Neural crest cell (in vitro differentiated cells): ENCODE results near the gene RAB40A. TPM values are rescaled to one million over a fixed set of nuclear protein-coding genes. Genes with fewer than 3 reads are reported as not detected.

Experiments
- DNase-seq: peaks from one replicate; pipeline ENCODE4 v3.0.0; 2021; ENCODE audit warnings: low read depth, mixed read lengths, low spot score
- H3K27ac Mint-ChIP-seq: one replicate; pipeline ENCODE4 v1.8.0; 2021; ENCODE audit warnings: mild to moderate bottlenecking, mixed read lengths; ENCODE audit not compliant: unreplicated experiment
- H3K27me3 Mint-ChIP-seq: 2 replicates; pipeline ENCODE4 v1.8.0; 2021; ENCODE audit warnings: low read depth, mild to moderate bottlenecking, mixed read lengths
- H3K36me3 Mint-ChIP-seq: 2 replicates; pipeline ENCODE4 v1.8.0; 2021; ENCODE audit warnings: low read depth, mild to moderate bottlenecking, mixed read lengths
- H3K4me1 Mint-ChIP-seq: 2 replicates; pipeline ENCODE4 v1.8.0; 2021; ENCODE audit warnings: mixed read lengths
- H3K4me3 Mint-ChIP-seq: one replicate; pipeline ENCODE4 v1.8.0; 2021; ENCODE audit warnings: mild to moderate bottlenecking, mixed read lengths
- H3K9me3 Mint-ChIP-seq: 2 replicates; pipeline ENCODE4 v1.8.0; 2021; ENCODE audit warnings: mixed read lengths
- CTCF ChIP-seq: fragments of 200-600 bp; sonication (generic); conservative IDR thresholded peaks from 2 replicates; pipeline ENCODE4 v1.5.0; 2021; ENCODE audit warnings: antibody characterized with exemption, mild to moderate bottlenecking
- total RNA-seq: library from RNA; stranded (reverse); gene quantifications from 2 replicates; pipeline ENCODE4 v1.2.1, GENCODE V29; 2021

The RAB40A gene
- total RNA-seq, 1 donor from 2014 or later: 0.70 TPM

DNA sequence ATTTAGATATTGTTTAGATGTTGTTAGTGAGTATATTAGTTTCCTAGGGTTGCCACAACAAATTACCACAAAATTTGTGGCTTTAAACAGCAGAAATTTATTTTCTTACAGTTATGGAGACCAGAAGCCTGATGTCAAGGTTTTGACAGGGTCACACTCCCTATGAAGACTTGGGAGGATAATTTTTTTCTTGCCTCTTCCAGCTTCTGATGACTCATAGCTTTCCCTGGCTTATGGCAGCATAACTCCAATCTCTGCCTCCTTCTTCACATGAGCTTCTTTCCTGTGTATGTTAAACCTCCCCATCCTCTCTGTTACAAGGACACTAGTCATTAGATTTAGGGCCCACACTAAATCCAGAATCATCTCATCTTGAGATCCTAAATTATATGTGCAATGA is 20.9 kb upstream of the RAB40A start:
- no peak for DNase-seq
- H3K36me3 Mint-ChIP-seq: no peaks in the 10 kb centered on the region
- H3K9me3 Mint-ChIP-seq: no peaks in the 10 kb centered on the region
- H3K27ac Mint-ChIP-seq: no peak overlapping the region
- no peak overlapping the region for H3K4me3 Mint-ChIP-seq
- H3K4me1 Mint-ChIP-seq: no peaks in the 10 kb centered on the region
- TF ChIP-seq CTCF: no peak
- H3K27me3 Mint-ChIP-seq: no peaks in the 10 kb centered on the region

GRCh38 chrX:103539695-103540094 is 20.4 kb upstream of the RAB40A start:
- no peaks in the 10 kb centered on the region for H3K36me3 Mint-ChIP-seq
- no peak for TF ChIP-seq CTCF
- H3K4me3 Mint-ChIP-seq: no peak overlapping the region
- no peaks in the 10 kb centered on the region for H3K27me3 Mint-ChIP-seq
- no peaks in the 10 kb centered on the region for H3K9me3 Mint-ChIP-seq
- no peak overlapping the region for H3K27ac Mint-ChIP-seq
- H3K4me1 Mint-ChIP-seq: no peaks in the 10 kb centered on the region
- DNase-seq: no peak

DNA sequence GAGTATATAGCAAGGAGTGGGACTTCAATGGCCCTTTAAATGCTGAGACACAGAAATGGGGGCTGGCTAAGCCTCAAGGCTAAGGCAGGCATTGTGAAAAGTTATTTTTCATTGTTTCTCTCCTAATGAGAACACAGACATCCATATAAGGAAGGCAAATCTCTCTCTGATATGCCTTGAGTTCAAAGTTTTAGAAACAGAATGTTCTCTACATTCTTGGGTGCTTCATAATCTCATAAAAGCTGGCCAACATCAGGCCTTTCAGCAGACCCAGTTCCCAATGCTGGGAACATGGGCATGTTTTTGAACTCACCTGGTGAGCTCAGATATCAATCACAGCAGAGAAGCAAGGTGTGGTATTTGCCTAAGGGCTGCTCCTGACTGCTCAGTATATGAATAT is 19.4 kb upstream of the RAB40A start:
- DNase-seq: no peak
- no peaks in the 10 kb centered on the region for H3K36me3 Mint-ChIP-seq
- H3K27ac Mint-ChIP-seq: no peak overlapping the region
- H3K27me3 Mint-ChIP-seq: no peaks in the 10 kb centered on the region
- TF ChIP-seq CTCF: no peak
- H3K9me3 Mint-ChIP-seq: no peaks in the 10 kb centered on the region
- H3K4me3 Mint-ChIP-seq: no peak overlapping the region
- peaks cover 3% of the 10 kb centered on the region for H3K4me1 Mint-ChIP-seq

DNA sequence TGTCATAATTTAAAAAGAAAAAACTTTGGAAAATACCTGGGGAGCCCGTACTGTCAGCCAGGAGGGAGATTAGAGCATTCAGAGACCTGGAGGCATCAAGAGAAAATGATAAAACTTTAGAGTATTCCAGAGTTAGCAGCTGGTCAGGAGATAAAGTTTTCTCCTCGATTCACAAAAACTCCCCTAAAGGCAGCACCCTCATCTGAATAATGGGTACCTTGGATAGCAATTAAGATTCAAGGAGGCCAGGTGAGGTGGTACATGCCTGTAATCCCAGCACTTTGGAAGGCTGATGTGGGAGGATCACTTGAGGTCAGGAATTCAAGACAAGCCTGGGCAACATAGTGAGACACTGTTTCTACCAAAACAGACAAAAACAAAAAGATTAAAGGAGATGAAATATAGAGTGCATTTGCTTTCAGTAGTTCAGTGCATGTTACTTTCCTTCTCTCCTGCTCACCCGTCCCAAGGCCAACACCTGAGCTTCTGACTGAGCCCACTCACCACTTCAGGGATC is 18.6 kb upstream of the RAB40A start:
- no peak for DNase-seq
- no peak for TF ChIP-seq CTCF
- Mint-ChIP-seq H3K4me1 (peaks cover 7% of the 10 kb centered on the region), H3K4me3 (no peak overlapping the region), H3K27me3 (no peaks in the 10 kb centered on the region), H3K36me3 (no peaks in the 10 kb centered on the region), H3K9me3 (no peaks in the 10 kb centered on the region), H3K27ac (no peak overlapping the region)

- no peaks in the 10 kb centered on the region for H3K36me3 Mint-ChIP-seq
- no peaks in the 10 kb centered on the region for H3K9me3 Mint-ChIP-seq
- peaks cover 7% of the 10 kb centered on the region for H3K4me1 Mint-ChIP-seq
- no peak overlapping the region for H3K4me3 Mint-ChIP-seq
- TF ChIP-seq CTCF: no peak
- no peaks in the 10 kb centered on the region for H3K27me3 Mint-ChIP-seq
- H3K27ac Mint-ChIP-seq: no peak overlapping the region
- no peak for DNase-seq
Observed at GRCh38 chrX:103536732-103537131, 17.4 kb upstream of the RAB40A start.

GRCh38 chrX:103536071-103536470 is 16.8 kb upstream of the RAB40A start:
- no peaks in the 10 kb centered on the region for H3K27me3 Mint-ChIP-seq
- H3K4me3 Mint-ChIP-seq: no peak overlapping the region
- no peak overlapping the region for H3K27ac Mint-ChIP-seq
- H3K4me1 Mint-ChIP-seq: peaks cover 7% of the 10 kb centered on the region
- H3K36me3 Mint-ChIP-seq: no peaks in the 10 kb centered on the region
- no peak for TF ChIP-seq CTCF
- no peak for DNase-seq
- H3K9me3 Mint-ChIP-seq: no peaks in the 10 kb centered on the region
